Measurements from ENCODE around the gene GRID1.

DNA sequence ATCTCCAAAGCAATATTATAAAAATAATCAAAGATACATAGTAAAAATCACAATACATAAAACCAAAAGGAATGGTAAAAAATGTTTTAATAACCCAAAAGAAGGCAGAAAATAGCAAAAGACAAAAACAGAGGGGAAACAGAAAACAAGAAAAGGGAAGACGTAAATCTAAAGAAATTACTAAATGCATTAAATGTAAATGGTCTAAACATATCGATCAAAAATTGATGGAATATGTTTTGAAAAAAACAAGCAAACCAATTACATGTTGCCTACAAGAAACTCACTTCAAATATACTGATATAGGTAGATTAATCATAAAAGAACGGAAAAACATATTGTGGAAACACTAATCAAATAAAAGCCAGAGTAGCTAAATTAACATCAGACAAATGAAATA lies 369.1 kb downstream of the GRID1 start:
- TF ChIP-seq, protein P1, sequence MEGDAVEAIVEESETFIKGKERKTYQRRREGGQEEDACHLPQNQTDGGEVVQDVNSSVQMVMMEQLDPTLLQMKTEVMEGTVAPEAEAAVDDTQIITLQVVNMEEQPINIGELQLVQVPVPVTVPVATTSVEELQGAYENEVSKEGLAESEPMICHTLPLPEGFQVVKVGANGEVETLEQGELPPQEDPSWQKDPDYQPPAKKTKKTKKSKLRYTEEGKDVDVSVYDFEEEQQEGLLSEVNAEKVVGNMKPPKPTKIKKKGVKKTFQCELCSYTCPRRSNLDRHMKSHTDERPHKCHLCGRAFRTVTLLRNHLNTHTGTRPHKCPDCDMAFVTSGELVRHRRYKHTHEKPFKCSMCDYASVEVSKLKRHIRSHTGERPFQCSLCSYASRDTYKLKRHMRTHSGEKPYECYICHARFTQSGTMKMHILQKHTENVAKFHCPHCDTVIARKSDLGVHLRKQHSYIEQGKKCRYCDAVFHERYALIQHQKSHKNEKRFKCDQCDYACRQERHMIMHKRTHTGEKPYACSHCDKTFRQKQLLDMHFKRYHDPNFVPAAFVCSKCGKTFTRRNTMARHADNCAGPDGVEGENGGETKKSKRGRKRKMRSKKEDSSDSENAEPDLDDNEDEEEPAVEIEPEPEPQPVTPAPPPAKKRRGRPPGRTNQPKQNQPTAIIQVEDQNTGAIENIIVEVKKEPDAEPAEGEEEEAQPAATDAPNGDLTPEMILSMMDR (IDR thresholded peaks at IDR 0.05): no peak
- no peak for TF ChIP-seq POLR2A (IDR thresholded peaks at IDR 0.05)

All from Peyer's patch (tissue), 4 donors.